ENCODE results near the gene TC2N.

- no peak for TF ChIP-seq CTCF (IDR thresholded peaks at IDR 0.05; ENCODE audit: low read length)
- TF ChIP-seq EZH2 (IDR thresholded peaks at IDR 0.05; ENCODE audit: borderline replicate concordance, low read length): no peak
These were observed 81.1 kb downstream of the TC2N start for GRCh38 chr14:91786188-91786587.
